Right lobe of liver (tissue), 6 donors: ENCODE data around the gene CDKN2B-AS1. TPM values are rescaled to one million over a fixed set of nuclear protein-coding genes. Genes with fewer than 3 reads are reported as not detected.

Source experiments
- ATAC-seq, 4 donors: fragments of 200-7000 bp; cut with Tn5 transposase; one replicate each; pipeline ENCODE4 v1.9.1; 2020; ENCODE audit warnings: mild to moderate bottlenecking in 4 of 4, moderate library complexity in 4 of 4
- DNase-seq, 3 donors: peaks; one replicate each; pipeline ENCODE4 v3.0.0-alpha.2; 2020
- H3K27ac ChIP-seq, 3 donors: fragments of 200-600 bp; one replicate each; pipeline ENCODE4 v1.8.0; 2022
- H3K27me3 ChIP-seq, 2 donors: fragments of 200-600 bp; one replicate each; pipeline ENCODE4 v1.8.0; 2022
- H3K36me3 ChIP-seq, 4 donors: fragments of 200-600 bp; sonication (generic) in 1 of 4; one replicate each; pipeline versions ENCODE4 v1.5.1 to v1.8.0; 2017 to 2022; ENCODE audit warnings: control low read depth in 1 of 4
- H3K4me1 ChIP-seq, 4 donors: fragments of 200-600 bp; sonication (generic) in 1 of 4; one replicate each; pipeline versions ENCODE4 v1.5.1 to v1.8.0; 2017 to 2022; ENCODE audit warnings: control low read depth in 1 of 4
- H3K4me3 ChIP-seq, 3 donors: fragments of 200-600 bp; one replicate each; pipeline ENCODE4 v1.8.0; 2022
- H3K9me3 ChIP-seq, 4 donors: fragments of 200-600 bp; sonication (generic) in 1 of 4; one replicate each; pipeline versions ENCODE4 v1.5.1 to v1.8.0; 2017 to 2022; ENCODE audit warnings: control low read depth in 1 of 4
- POLR2A ChIP-seq: fragments of 450-650 bp; IDR thresholded peaks from one replicate; pipeline ENCODE4 v1.6.1; 2017; ENCODE audit warnings: antibody characterized with exemption, mild to moderate bottlenecking
- WGBS: methylation state at CpG from one replicate; pipeline ENCODE4 v1.1.6; 2018; ENCODE audit warnings: low coverage, low lambda C conversion rate; ENCODE audit not compliant: insufficient coverage; ENCODE audit errors: missing lambda C conversion rate; 5-methylcytosine and 5-hydroxymethylcytosine counted together
- intact Hi-C, 2 donors: fragments of 100-400 bp; cut with DNase I; formaldehyde crosslinking; loops; one replicate each; pipeline versions ENCODE4 v1.11.2 to v1.14.1; 2022
- total RNA-seq, 6 experiments: library from RNA; depleted of rRNA in 2 of 6; stranded (reverse); fragments of >200 nt in 2 of 6; fragmentation: NEBNext Ultra II Directional in 3 of 6; extraction: Animal tissue kit (Norgen Biotek cat#: 25700) in 3 of 6; gene quantifications; one replicate each; pipeline versions ENCODE4 v1.1.0 to v1.2.4, GENCODE V29; 2016 to 2023
- TF ChIP-seq, protein P1 (sequence below), 4 donors: fragments of 200-600 bp in 3 of 4; fragments of 450-650 bp in 1 of 4; IDR thresholded peaks; one replicate each; pipeline versions ENCODE4 v1.5.1 to v1.8.0; 2016 to 2022; ENCODE audit warnings: antibody characterized with exemption in 4 of 4, mild to moderate bottlenecking in 2 of 4
- donor health status: DM: no; HTN: yes; CAD: no.
- donor health status: DM: no; HTN: no; CAD: no.
- donor health status: DM: no; HTN: no; CAD: no.
- donor health status: DM: no; HTN: yes; CAD: no.
- donor health status: DM: no; HTN: yes; CAD: no.

CDKN2B-AS1 gene
- total RNA-seq, 6 experiments from 2014 or later, result 0.13 to 0.37 (median 0.21) TPM; not detected in 2

DNA sequence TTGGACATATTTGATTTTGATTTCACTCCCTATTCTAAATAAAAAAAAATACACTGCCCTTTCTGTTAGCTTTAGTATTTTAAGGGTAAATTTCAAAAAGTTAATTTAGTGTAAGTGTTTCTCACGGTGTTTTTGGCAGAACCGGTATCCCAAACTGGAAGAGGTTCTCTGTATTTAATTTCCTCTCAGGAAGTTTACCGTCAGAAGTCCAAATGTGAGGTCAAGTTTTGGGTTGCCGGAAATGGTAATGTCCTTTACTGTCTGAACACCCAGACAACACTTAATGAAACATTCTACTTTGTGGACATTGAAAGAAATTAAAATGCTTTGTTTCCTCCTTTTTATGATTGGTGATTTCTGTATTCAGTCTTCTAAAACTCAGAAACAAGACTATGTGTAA, 163.2 kb downstream of the CDKN2B-AS1 start:
- no peak for DNase-seq
- H3K27me3 ChIP-seq, result no peaks in the 10 kb centered on the region
- intact Hi-C loops, result no loop called here
- no peaks in the 10 kb centered on the region for H3K9me3 ChIP-seq
- TF ChIP-seq POLR2A, result no peak
- TF ChIP-seq, protein P1, sequence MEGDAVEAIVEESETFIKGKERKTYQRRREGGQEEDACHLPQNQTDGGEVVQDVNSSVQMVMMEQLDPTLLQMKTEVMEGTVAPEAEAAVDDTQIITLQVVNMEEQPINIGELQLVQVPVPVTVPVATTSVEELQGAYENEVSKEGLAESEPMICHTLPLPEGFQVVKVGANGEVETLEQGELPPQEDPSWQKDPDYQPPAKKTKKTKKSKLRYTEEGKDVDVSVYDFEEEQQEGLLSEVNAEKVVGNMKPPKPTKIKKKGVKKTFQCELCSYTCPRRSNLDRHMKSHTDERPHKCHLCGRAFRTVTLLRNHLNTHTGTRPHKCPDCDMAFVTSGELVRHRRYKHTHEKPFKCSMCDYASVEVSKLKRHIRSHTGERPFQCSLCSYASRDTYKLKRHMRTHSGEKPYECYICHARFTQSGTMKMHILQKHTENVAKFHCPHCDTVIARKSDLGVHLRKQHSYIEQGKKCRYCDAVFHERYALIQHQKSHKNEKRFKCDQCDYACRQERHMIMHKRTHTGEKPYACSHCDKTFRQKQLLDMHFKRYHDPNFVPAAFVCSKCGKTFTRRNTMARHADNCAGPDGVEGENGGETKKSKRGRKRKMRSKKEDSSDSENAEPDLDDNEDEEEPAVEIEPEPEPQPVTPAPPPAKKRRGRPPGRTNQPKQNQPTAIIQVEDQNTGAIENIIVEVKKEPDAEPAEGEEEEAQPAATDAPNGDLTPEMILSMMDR (IDR thresholded peaks at IDR 0.05), result no peak
- no peak overlapping the region for H3K4me3 ChIP-seq
- ATAC-seq, result no peak
- WGBS, result 57% methylated on average over 4 of the region's 4 CpGs
- no peaks in the 10 kb centered on the region for H3K36me3 ChIP-seq
- H3K4me1 ChIP-seq, result peaks cover 0 to 13% (median 2%) of the 10 kb centered on the region in 4 donors
- H3K27ac ChIP-seq, result no peak overlapping the region

GRCh38 chr9:22158271-22158670, 163.7 kb downstream of the CDKN2B-AS1 start:
- DNase-seq (no peak), ATAC-seq (peak in 1 of 4 donors; percentile 31)
- intact Hi-C loops, result no loop called here
- Histone ChIP-seq H3K9me3 (no peaks in the 10 kb centered on the region), H3K4me1 (peaks cover 0 to 13% (median 2%) of the 10 kb centered on the region in 4 donors), H3K27ac (no peak overlapping the region), H3K36me3 (no peaks in the 10 kb centered on the region), H3K27me3 (no peaks in the 10 kb centered on the region), H3K4me3 (no peak overlapping the region)
- TF ChIP-seq, protein P1 (IDR thresholded peaks at IDR 0.05), result no peak
- no peak for TF ChIP-seq POLR2A

- H3K36me3 ChIP-seq, result no peaks in the 10 kb centered on the region
- H3K9me3 ChIP-seq, result no peaks in the 10 kb centered on the region
- no peak overlapping the region for H3K27ac ChIP-seq
- ATAC-seq, result peak; percentile 84 to 98 (median 85)
- no peak overlapping the region for H3K4me3 ChIP-seq
- no peaks in the 10 kb centered on the region for H3K27me3 ChIP-seq
- WGBS, result 2% methylated on average over 3 of the region's 3 CpGs
- peaks cover 0 to 13% (median 2%) of the 10 kb centered on the region in 4 donors for H3K4me1 ChIP-seq
- DNase-seq, result peak in 1 of 3 donors; percentile 70
- intact Hi-C loops, result no loop called here
- no peak for TF ChIP-seq POLR2A
- TF ChIP-seq, protein P1 (IDR thresholded peaks at IDR 0.05), result no peak
Measured at GRCh38 chr9:22158927-22159346, 164.3 kb downstream of the CDKN2B-AS1 start.

- H3K36me3 ChIP-seq, result no peaks in the 10 kb centered on the region
- no peak overlapping the region for H3K4me3 ChIP-seq
- no peak for TF ChIP-seq POLR2A
- TF ChIP-seq, protein P1 (IDR thresholded peaks at IDR 0.05), result no peak
- no peak for DNase-seq
- H3K4me1 ChIP-seq, result peaks cover 0 to 13% (median 2%) of the 10 kb centered on the region in 4 donors
- no peaks in the 10 kb centered on the region for H3K27me3 ChIP-seq
- no peaks in the 10 kb centered on the region for H3K9me3 ChIP-seq
- H3K27ac ChIP-seq, result no peak overlapping the region
- intact Hi-C loops, result no loop called here
- peak in 1 of 4 donors; percentile 23 for ATAC-seq
- WGBS, result 75% methylated on average over 1 of the region's 1 CpG
Measured at GRCh38 chr9:22159586-22159985, 165.0 kb downstream of the CDKN2B-AS1 start.

GRCh38 chr9:22160221-22160620, 165.6 kb downstream of the CDKN2B-AS1 start:
- no peak overlapping the region for H3K27ac ChIP-seq
- ATAC-seq (no peak), DNase-seq (no peak)
- WGBS, result 27% methylated on average over 1 of the region's 1 CpG
- H3K9me3 ChIP-seq, result no peaks in the 10 kb centered on the region
- intact Hi-C loops, result no loop called here
- H3K27me3 ChIP-seq, result no peaks in the 10 kb centered on the region
- H3K36me3 ChIP-seq, result no peaks in the 10 kb centered on the region
- H3K4me3 ChIP-seq, result no peak overlapping the region
- peaks cover 0 to 13% (median 2%) of the 10 kb centered on the region in 4 donors for H3K4me1 ChIP-seq
- no peak for TF ChIP-seq POLR2A
- TF ChIP-seq, protein P1 (IDR thresholded peaks at IDR 0.05), result no peak
